Epidermal melanocyte (primary cell): ENCODE measurements around the gene CLEC17A.
"Not testable (repeated sequence)": the region's sequence is repeated elsewhere in the genome, so short reads cannot be mapped to it uniquely, and the experiment has no call there.

Source experiments
- DNase-seq: peaks from one replicate; pipeline ENCODE4 v3.0.0; 2011; ENCODE audit warnings: low spot score; ENCODE audit not compliant: insufficient read length

Gene CLEC17A, protein sequence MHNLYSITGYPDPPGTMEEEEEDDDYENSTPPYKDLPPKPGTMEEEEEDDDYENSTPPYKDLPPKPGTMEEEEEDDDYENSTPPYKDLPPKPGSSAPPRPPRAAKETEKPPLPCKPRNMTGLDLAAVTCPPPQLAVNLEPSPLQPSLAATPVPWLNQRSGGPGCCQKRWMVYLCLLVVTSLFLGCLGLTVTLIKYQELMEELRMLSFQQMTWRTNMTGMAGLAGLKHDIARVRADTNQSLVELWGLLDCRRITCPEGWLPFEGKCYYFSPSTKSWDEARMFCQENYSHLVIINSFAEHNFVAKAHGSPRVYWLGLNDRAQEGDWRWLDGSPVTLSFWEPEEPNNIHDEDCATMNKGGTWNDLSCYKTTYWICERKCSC

DNA sequence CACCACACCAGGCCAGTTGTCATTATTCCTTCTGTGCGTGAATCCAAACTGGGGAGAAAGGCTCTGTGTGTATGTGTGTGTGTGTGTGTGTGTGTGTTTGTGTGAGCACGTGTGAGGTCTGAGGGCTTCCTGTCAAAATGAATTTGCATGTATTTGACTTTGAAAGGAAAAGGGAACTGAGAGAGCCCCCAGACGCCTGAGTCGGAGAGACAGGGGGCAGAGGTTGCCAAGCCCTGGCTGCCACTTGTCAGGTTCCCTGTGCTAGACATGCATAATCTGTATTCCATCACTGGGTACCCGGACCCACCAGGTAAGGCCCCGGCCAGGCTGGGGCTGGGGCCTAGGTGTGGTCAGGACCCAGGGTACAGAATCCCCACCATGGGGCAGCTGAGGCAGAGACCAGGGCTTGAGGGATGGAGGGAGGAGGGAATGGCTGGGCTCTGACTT lies at the start of gene CLEC17A:
Gene CLEC17A (plus strand): TSS at position 191 of the 447 bp plus-strand sequence. CDS start 77 bp downstream, at position 268.
- no peak for DNase-seq

DNA sequence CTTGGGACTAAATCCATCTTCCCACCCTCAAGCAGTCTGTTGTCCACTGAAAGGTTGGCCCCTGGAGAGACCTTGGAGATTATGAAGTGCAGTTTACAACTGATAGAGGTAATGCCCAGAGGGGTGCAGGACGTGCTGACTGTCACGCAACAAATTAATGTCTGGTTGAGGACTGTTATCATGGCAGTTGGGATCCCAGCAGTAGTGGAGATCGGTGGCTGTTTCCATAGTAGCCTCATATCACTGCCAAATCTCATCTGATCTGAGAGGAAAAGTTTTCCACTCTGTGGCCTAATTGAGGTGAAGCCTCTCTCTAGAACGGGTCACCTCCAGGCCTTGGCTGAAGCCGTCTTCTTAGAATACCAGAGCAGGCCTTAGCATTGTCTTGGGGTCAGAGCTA lies 49.4 kb upstream of the CLEC17A start:
- DNase-seq = no peak

- no peak for DNase-seq
Measured at GRCh38 chr19:14536926-14537692, 45.8 kb upstream of the CLEC17A start.

- no peak for DNase-seq
Measured at GRCh38 chr19:14540741-14541525, 42.0 kb upstream of the CLEC17A start.

DNA sequence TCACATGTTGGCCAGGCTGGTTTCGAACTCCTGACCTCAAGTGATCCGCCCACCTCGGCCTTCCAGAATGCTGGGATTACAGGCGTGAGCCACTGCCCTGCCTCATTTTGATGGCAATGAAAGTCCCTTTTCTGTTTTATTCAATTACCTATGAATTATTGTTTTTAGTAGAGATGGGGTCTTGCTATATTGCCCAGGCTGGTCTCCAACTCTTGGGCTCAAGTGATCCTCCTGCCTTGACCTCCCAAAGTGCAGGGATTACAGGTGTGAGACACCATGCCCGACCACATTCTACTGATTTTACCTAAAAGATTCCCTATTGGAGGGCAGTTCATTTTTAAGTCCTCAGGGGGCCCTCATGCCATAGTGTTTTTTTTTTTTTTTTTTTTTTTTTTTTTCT lies 40.9 kb upstream of the CLEC17A start:
- not testable (repeated sequence) for DNase-seq

DNA sequence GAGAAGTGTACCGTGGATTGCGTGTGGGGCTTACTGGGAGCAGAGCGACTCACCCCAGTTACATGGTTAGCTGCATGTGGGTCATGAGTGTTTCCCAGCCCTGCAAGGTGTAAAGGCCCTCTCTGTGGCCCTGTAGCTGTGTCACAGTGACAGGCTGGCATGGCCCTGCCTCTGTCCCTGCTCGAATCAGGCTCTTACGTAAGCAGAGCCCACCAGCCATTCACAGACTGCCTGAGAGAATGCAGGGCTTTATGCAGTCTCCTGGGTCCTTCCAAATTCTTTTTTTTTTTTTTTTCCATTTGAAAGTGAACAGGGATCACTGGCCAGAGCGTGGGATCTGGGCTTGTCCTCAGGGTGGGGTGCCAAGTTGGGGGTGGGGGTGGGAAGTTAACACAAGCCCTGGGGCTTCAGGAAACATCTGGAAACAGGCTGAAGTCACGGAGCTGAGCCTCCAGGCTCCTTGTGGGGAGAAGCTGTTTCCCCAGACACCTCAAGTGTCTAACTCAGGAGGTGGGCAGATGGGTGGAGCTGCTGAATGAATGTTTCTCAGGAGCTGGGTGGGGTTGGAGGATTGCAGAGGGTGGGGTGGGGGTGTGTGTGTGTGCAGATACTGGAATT lies 40.1 kb upstream of the CLEC17A start:
- no peak for DNase-seq

GRCh38 chr19:14544047-14544446 lies 38.8 kb upstream of the CLEC17A start:
- DNase-seq = no peak

DNA sequence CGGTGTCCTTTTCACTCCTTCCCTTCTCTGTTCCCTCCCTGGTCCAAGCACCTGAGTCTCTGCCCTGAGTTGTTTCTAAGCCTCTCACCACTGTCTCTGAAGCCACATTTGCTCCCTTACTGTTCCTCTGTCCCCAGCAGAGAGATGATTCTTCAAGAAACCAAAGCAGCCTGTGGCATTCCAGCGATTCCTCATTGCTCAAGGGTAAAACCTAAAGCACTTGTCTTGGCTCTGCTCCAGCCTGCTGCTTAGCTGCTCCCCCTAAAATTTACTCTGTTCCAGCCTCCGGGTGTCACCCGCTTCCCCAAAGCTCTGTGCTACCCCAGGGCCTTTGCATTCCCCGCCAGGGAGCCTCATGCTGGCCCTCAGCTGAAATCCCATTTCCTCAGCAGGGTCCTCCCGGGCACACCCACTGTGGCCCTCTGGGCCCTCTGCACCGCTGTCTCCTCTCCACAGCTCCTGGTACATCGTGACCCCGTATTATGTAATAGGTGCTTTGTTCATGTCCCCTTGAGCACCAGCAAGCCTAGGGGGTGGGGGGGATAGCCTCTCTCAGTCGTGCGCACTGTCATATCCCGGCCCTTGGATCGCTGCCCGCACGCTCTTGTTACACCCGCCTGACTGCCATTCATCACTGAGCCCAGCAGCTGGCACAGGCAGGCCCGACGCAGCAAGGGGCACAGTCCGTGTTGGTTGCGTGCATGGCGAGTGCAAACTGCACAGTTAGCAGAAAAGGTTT lies 37.7 kb upstream of the CLEC17A start:
- no peak for DNase-seq

DNA sequence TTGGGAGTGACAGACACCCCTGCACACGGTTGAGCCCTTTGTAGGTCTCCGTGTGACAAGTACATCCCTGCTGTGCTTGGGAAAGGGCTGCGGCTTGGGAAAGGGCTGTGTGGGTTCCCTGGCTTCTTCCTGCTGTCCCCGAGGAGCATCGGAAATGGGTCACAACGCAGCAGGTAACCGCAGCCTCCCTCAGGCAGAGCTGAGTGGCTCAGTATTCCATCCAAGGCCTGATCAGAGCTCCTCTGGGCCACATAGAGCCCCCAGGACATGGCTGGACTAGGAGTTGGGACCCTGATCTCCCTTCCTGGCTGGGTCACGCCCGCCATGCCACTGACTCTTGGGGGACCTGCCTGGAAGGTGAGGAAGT lies 37.2 kb upstream of the CLEC17A start:
- DNase-seq = no peak

DNA sequence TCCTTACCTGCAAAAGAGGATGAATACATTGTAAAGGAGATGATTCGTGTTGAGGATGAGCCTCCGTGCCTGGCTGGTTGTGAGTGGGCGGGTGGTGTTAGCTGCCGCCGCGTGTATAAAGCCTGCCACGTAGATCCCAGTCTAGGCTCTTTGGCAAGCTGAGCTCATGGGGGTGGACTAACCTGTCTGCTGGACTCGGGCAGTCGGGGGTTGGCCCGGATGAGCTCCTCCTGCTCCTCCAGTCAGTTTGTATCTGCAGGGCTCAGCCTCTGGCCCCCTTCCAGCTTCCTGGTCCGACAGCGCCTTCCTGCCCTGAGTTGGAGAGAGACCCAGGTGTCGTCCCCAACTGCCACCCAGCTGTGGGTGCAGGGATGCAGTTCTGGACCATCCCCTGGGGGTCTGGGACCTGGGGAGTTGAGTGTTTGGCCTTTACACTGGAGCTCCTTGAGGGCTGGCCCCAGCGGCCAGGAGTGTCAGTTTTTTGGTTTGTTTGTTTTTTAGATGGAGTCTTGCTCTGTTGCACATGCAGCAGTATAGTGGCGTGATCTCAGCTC lies 32.6 kb upstream of the CLEC17A start:
- no peak for DNase-seq

DNA sequence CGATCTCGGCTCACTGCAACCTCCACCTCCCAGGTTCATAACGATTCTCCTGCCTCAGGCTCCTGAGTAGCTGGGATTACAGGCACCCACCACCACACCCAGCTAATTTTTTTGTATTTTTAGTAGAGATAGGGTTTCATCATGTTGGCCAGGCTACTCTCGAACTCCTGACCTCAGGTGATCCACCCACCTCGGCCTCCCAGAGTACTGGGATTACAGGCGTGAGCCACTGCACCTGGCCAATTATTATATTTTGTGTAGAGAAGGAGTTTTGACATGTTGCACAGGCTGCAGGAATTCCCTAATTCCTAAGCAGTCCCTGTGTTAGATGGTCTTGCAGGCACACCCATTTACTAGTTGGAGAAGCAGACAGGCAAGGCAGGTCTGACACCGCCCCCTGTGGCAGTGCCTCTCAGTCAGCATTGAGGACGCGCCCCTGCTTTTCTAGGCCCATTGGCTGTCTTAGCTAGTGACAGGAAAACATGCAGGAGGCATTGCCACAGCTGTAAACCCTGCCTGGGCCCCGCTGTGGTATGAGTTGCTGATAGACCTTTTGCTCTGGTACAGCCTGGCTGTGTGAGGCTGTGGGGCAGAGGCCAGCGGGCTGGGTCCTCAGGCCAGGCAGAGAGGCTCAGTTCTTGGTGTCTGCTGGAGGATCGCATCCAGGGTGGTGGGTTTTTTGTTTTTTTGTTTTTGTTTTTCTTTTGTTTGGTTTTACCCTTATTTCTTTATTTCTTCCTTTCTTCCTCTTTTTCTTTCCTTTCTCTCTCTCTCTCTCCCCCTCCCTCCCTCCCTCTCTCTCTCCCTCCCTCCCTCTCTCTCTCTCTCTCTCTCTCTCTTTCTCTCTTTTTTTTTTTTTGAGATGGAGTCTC lies 31.5 kb upstream of the CLEC17A start:
- not testable (repeated sequence) for DNase-seq

GRCh38 chr19:14552006-14552360 lies 30.9 kb upstream of the CLEC17A start:
- not testable (repeated sequence) for DNase-seq

GRCh38 chr19:14553042-14553938 lies 29.6 kb upstream of the CLEC17A start:
- no peak for DNase-seq

- DNase-seq = no peak
Measured at GRCh38 chr19:14553939-14554243, 29.0 kb upstream of the CLEC17A start.

DNA sequence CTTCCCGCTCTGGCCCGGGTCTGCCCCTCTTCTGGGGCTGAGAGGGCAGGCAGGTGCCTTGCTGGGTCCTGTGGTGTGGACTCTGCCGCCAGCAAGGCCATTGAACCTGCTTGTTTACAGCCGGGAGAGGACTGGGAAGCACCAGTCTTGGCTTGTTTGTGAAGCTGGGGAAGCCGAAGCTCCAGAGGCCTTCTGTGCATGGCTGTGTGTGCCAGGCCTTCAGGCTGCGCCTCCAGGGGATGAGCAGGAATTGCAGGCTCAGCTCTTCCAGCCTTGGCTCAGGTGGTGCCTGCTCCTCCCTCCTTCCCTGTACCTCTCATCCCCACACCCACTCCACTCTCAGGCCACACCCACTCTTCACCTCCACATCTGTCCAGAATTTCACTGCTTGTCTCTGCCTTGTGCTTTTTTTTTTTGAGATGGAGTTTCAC lies 28.5 kb upstream of the CLEC17A start:
- DNase-seq = no peak

DNA sequence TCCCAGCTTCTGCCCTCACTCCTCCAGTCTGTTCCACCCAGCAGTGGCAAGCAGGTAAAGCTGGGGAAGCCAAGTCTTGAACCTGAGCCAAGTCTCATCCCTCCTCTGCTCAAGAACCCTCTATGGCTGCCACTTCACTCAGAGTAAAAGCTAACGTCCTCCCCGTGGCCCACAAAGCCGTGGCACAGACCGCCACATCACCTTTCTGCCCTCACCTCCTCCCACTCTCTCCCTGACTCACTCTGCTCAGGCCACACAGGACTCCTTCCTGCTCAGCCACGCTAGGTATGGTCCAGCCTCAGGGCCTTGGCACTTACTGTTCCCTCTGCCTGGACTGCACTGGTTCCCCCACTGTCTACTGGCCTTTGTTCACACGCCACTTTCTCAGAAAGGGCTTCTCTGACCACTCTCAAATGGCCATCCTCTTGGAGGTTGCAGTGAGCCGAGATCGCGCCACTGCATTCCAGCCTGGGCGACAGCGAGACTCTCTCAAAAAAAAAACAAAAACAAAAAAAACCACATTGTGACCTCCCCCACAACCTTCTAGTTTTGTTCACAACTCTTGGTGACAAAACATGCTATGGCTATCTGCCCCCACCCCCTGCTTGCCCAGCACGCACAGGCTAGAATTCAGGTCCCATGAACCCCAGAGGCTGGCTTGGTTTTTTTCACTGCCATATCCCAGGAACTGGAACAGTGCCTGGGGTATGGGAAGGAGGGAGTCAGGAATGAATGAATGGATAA lies 26.8 kb upstream of the CLEC17A start:
- DNase-seq = no peak

GRCh38 chr19:14556662-14557188 lies 26.2 kb upstream of the CLEC17A start:
- peak; percentile 72 for DNase-seq
